HG02678 (cell line): ENCODE results near the gene RAD51B.
"Not testable (repeated sequence)": the region's sequence is repeated elsewhere in the genome, so short reads cannot be mapped to it uniquely, and the experiment has no call there.

Experiments used
- ATAC-seq: cut with Tn5 transposase; IDR thresholded peaks from one replicate; pipeline ENCODE4 v1.9.1; 2021; ENCODE audit warnings: mild to moderate bottlenecking, moderate library complexity; ENCODE audit not compliant: unreplicated experiment

RAD51B gene

GRCh38 chr14:68762953-68763764 lies 943.6 kb downstream of the RAD51B start:
- no peak for ATAC-seq

- ATAC-seq: not testable (repeated sequence)
Measured at GRCh38 chr14:68763843-68764242, 944.3 kb downstream of the RAD51B start.

GRCh38 chr14:68766299-68767247 lies 947.0 kb downstream of the RAD51B start:
- no peak for ATAC-seq

- ATAC-seq: no peak
Measured at GRCh38 chr14:68767248-68767645, 947.7 kb downstream of the RAD51B start.

- ATAC-seq: no peak
Measured at GRCh38 chr14:68768316-68768715, 948.7 kb downstream of the RAD51B start.

- ATAC-seq: no peak
Measured at GRCh38 chr14:68770051-68770450, 950.5 kb downstream of the RAD51B start.

- ATAC-seq: no peak
Measured at GRCh38 chr14:68770553-68771286, 951.1 kb downstream of the RAD51B start.

GRCh38 chr14:68771631-68772030 lies 952.1 kb downstream of the RAD51B start:
- ATAC-seq: no peak

- no peak for ATAC-seq
Measured at GRCh38 chr14:68772761-68773381, 953.3 kb downstream of the RAD51B start.

- ATAC-seq: no peak
Measured at GRCh38 chr14:68774771-68775613, 955.4 kb downstream of the RAD51B start.

- no peak for ATAC-seq
Measured at GRCh38 chr14:68775614-68776126, 956.1 kb downstream of the RAD51B start.

GRCh38 chr14:68777644-68778043 lies 958.1 kb downstream of the RAD51B start:
- no peak for ATAC-seq
